MCF 10A (cell line): ENCODE measurements around the gene ZDBF2. TPM values are rescaled to one million over a fixed set of nuclear protein-coding genes. Genes with fewer than 3 reads are reported as not detected.

ENCODE experiments used
- BruUV-seq: library from RNA; stranded (reverse); fragments of 400-500 nt; replicated peaks from 2 replicates; lab custom pipeline; 2021; lab: Mats Ljungman, UMichigan
- CTCF ChIA-PET: fragments of 300-600 bp; sonication (Branson Sonifier 250); formaldehyde crosslinking; extraction: SDS; loops from one replicate; lab custom pipeline; 2021; ENCODE audit warnings: antibody characterized with exemption, inconsistent platforms; lab: Yijun Ruan, JAX
- POLR2A ChIA-PET: fragments of 300-600, 350-650 bp; sonication (Branson Sonifier 250); formaldehyde crosslinking; extraction: SDS; loops from one replicate; lab custom pipeline; 2020; ENCODE audit warnings: antibody characterized with exemption, inconsistent platforms; lab: Yijun Ruan, JAX
- DNase-seq: peaks from one replicate; pipeline ENCODE4 v3.0.0-alpha.2; 2018; ENCODE audit not compliant: unreplicated experiment
- H3K27ac Mint-ChIP-seq: one replicate; pipeline ENCODE4 v1.8.0; 2022; ENCODE audit warnings: mild to moderate bottlenecking, low read depth, mixed read lengths; ENCODE audit not compliant: unreplicated experiment
- H3K27me3 Mint-ChIP-seq: one replicate; pipeline ENCODE4 v1.8.0; 2022; ENCODE audit warnings: mixed read lengths; ENCODE audit not compliant: insufficient read depth, unreplicated experiment
- H3K36me3 Mint-ChIP-seq: one replicate; pipeline ENCODE4 v1.8.0; 2022; ENCODE audit warnings: mild to moderate bottlenecking, moderate library complexity, mixed read lengths; ENCODE audit not compliant: insufficient read depth, unreplicated experiment
- H3K4me1 Mint-ChIP-seq: one replicate; pipeline ENCODE4 v1.8.0; 2022; ENCODE audit warnings: mixed read lengths; ENCODE audit not compliant: insufficient read depth, unreplicated experiment
- H3K4me3 Mint-ChIP-seq: one replicate; pipeline ENCODE4 v1.8.0; 2022; ENCODE audit warnings: mild to moderate bottlenecking, moderate library complexity, mixed read lengths; ENCODE audit not compliant: unreplicated experiment
- H3K9me3 Mint-ChIP-seq: one replicate; pipeline ENCODE4 v1.8.0; 2022; ENCODE audit warnings: mixed read lengths; ENCODE audit not compliant: unreplicated experiment
- CTCF ChIP-seq: fragments of 200-600 bp; IDR thresholded peaks from one replicate; pipeline ENCODE4 v1.8.0; 2022; ENCODE audit warnings: antibody characterized with exemption, mild to moderate bottlenecking; ENCODE audit not compliant: unreplicated experiment
- intact Hi-C: fragments of 100-400 bp; cut with micrococcal nuclease; formaldehyde crosslinking; loops from 2 replicates; pipeline ENCODE4 v1.14.1; 2022
- total RNA-seq: library from RNA; stranded (reverse); gene quantifications from 2 replicates; pipeline ENCODE4 v1.2.3, GENCODE V29; 2022

ZDBF2 gene
- total RNA-seq, 1 experiment from 2014 or later, result 15.6 TPM

- CTCF ChIA-PET, result interaction anchor here (0.6 kb wide), 1 partner anchor 30 kb away, joined by 3 read pairs; no protein-coding TSS in a partner anchor
- no peak overlapping the region for H3K27ac Mint-ChIP-seq
Measured at GRCh38 chr2:206266130-206267125, 8.0 kb upstream of the ZDBF2 start.

GRCh38 chr2:206267567-206267966, 6.9 kb upstream of the ZDBF2 start:
- Mint-ChIP-seq H3K9me3 (no peaks in the 10 kb centered on the region), H3K4me3 (no peak overlapping the region), H3K27me3 (no peaks in the 10 kb centered on the region), H3K4me1 (peaks cover 9% of the 10 kb centered on the region), H3K36me3 (no peaks in the 10 kb centered on the region), H3K27ac (no peak overlapping the region)
- POLR2A ChIA-PET, result no interaction called here
- CTCF ChIA-PET, result interaction anchor here (0.6 kb wide), 1 partner anchor 107 kb away, joined by 3 read pairs; no protein-coding TSS in a partner anchor
- intact Hi-C loops, result no loop called here
- DNase-seq, result no peak
- no peak for TF ChIP-seq CTCF
- BruUV-seq, result no TSS peak

More at GRCh38 chr2:206266130-206267125, 8.0 kb upstream of the ZDBF2 start:
- POLR2A ChIA-PET, result interaction anchor here (0.7 kb wide), 1 partner anchor 713 kb away, joined by 3 read pairs; no protein-coding TSS in a partner anchor
- H3K27me3 Mint-ChIP-seq, result no peaks in the 10 kb centered on the region
- H3K9me3 Mint-ChIP-seq, result no peaks in the 10 kb centered on the region
- no peaks in the 10 kb centered on the region for H3K36me3 Mint-ChIP-seq
- TF ChIP-seq CTCF, result no peak
- intact Hi-C loops, result no loop called here
- H3K4me3 Mint-ChIP-seq, result no peak overlapping the region
- peaks cover 9% of the 10 kb centered on the region for H3K4me1 Mint-ChIP-seq
- no peak for DNase-seq
- no TSS peak for BruUV-seq

GRCh38 chr2:206271065-206271464, 3.4 kb upstream of the ZDBF2 start:
- Mint-ChIP-seq H3K4me1 (peaks cover 9% of the 10 kb centered on the region), H3K9me3 (no peaks in the 10 kb centered on the region), H3K36me3 (no peaks in the 10 kb centered on the region), H3K4me3 (no peak overlapping the region), H3K27me3 (no peaks in the 10 kb centered on the region), H3K27ac (no peak overlapping the region)
- no peak for DNase-seq
- intact Hi-C loops, result no loop called here
- ChIA-PET POLR2A (interaction anchor here (0.7 to 1.3 kb wide), 4 partner anchors 41 to 211 kb away, joined by 3 to 4 read pairs (median 4); partner anchors contain the start of genes EEF1B2 and NDUFS1), CTCF (interaction anchor here (1.7 to 2.5 kb wide), 2 partner anchors 9 to 12 kb away, joined by 5 to 9 read pairs; no protein-coding TSS in a partner anchor)
- TF ChIP-seq CTCF, result no peak
- no TSS peak for BruUV-seq

GRCh38 chr2:206273905-206274304, 558 bp upstream of the ZDBF2 start:
- Mint-ChIP-seq H3K27me3 (no peaks in the 10 kb centered on the region), H3K36me3 (no peaks in the 10 kb centered on the region), H3K4me1 (no peaks in the 10 kb centered on the region), H3K9me3 (no peaks in the 10 kb centered on the region), H3K27ac (peak overlapping the region; percentile 89), H3K4me3 (peak overlapping the region; percentile 76)
- BruUV-seq, result TSS peak; percentile 73
- intact Hi-C loops, result no loop called here
- CTCF ChIA-PET, result interaction anchor here (0.6 to 1.0 kb wide), 2 partner anchors 10 to 104 kb away, joined by 3 read pairs; no protein-coding TSS in a partner anchor
- no peak for TF ChIP-seq CTCF
- DNase-seq, result no peak
- POLR2A ChIA-PET, result interaction anchor here (1.5 to 3.5 kb wide), 2 partner anchors 55 to 113 kb away, joined by 5 to 30 read pairs; partner anchors contain the start of genes EEF1B2 and NDUFS1
